H9 (cell line): ENCODE data around the gene SLC7A5. TPM values are rescaled to one million over a fixed set of nuclear protein-coding genes. Genes with fewer than 3 reads are reported as not detected.
"Not testable (repeated sequence)": the region's sequence is repeated elsewhere in the genome, so short reads cannot be mapped to it uniquely, and the experiment has no call there.

Experiments used
- DNase-seq: peaks from one replicate; pipeline ENCODE4 v3.0.0-alpha.2; 2017
- H2AFZ ChIP-seq: one replicate; pipeline ENCODE4 v1.6.1; 2013; ENCODE audit warnings: mild to moderate bottlenecking, low read length, control low read depth, moderate library complexity
- H2AK5ac ChIP-seq: 2 replicates; pipeline ENCODE4 v1.6.1; 2013; ENCODE audit warnings: low read length, control low read depth, mixed read lengths; ENCODE audit not compliant: insufficient read length
- H2BK120ac ChIP-seq: one replicate; pipeline ENCODE4 v1.6.1; 2013; ENCODE audit warnings: low read depth, mild to moderate bottlenecking, low read length, control low read depth, inconsistent platforms; ENCODE audit not compliant: poor library complexity, severe bottlenecking
- H2BK12ac ChIP-seq: 2 replicates; pipeline ENCODE4 v1.6.1; 2013; ENCODE audit warnings: low read length, control low read depth, mixed read lengths, low read depth; ENCODE audit not compliant: insufficient read length
- H2BK15ac ChIP-seq: 2 replicates; pipeline ENCODE4 v1.6.1; 2013; ENCODE audit warnings: low read depth, low read length, control low read depth
- H2BK20ac ChIP-seq: one replicate; pipeline ENCODE4 v1.6.1; 2013; ENCODE audit warnings: low read depth, mild to moderate bottlenecking, low read length, control low read depth, inconsistent platforms; ENCODE audit not compliant: poor library complexity, severe bottlenecking
- H2BK5ac ChIP-seq: 2 replicates; pipeline ENCODE4 v1.6.1; 2013; ENCODE audit warnings: low read length, control low read depth, mixed read lengths; ENCODE audit not compliant: insufficient read length
- H3K14ac ChIP-seq: 2 replicates; pipeline ENCODE4 v1.6.1; 2013; ENCODE audit warnings: low read length, control low read depth; ENCODE audit not compliant: insufficient read depth
- H3K18ac ChIP-seq: 2 replicates; pipeline ENCODE4 v1.6.1; 2013; ENCODE audit warnings: low read depth, mild to moderate bottlenecking, mixed read lengths, low read length, control low read depth; ENCODE audit not compliant: insufficient read length
- H3K23ac ChIP-seq: 2 replicates; pipeline ENCODE4 v1.6.1; 2013; ENCODE audit warnings: low read length, control low read depth, mixed read lengths, low read depth; ENCODE audit not compliant: insufficient read length
- H3K23me2 ChIP-seq: 2 replicates; pipeline ENCODE4 v1.6.1; 2013; ENCODE audit warnings: low read depth, mild to moderate bottlenecking, mixed read lengths, low read length, control low read depth; ENCODE audit not compliant: insufficient read length, poor library complexity, severe bottlenecking
- H3K27ac ChIP-seq: 2 replicates; pipeline ENCODE4 v1.5.1; 2013; ENCODE audit warnings: low read length, control low read depth, mixed read lengths, low read depth; ENCODE audit not compliant: insufficient read length
- H3K27me3 ChIP-seq: 2 replicates; pipeline ENCODE4 v1.6.1; 2013; ENCODE audit warnings: low read length, control low read depth, inconsistent platforms; ENCODE audit not compliant: insufficient read depth
- H3K4ac ChIP-seq: 2 replicates; pipeline ENCODE4 v1.6.1; 2013; ENCODE audit warnings: low read depth, mild to moderate bottlenecking, control low read depth, inconsistent platforms, low read length, moderate library complexity
- H3K4me1 ChIP-seq: 2 replicates; pipeline ENCODE4 v1.6.1; 2013; ENCODE audit warnings: low read length, control low read depth, inconsistent platforms; ENCODE audit not compliant: insufficient read depth
- H3K4me2 ChIP-seq: 2 replicates; pipeline ENCODE4 v1.6.1; 2013; ENCODE audit warnings: low read length, control low read depth, mixed read lengths; ENCODE audit not compliant: insufficient read length, insufficient read depth
- H3K56ac ChIP-seq: 2 replicates; pipeline ENCODE4 v1.6.1; 2013; ENCODE audit warnings: low read depth, mild to moderate bottlenecking, mixed read lengths, low read length, control low read depth; ENCODE audit not compliant: insufficient read length
- H3K79me1 ChIP-seq: 2 replicates; pipeline ENCODE4 v1.6.1; 2013; ENCODE audit warnings: low read depth, mild to moderate bottlenecking, moderate library complexity, low read length, control low read depth, inconsistent platforms; ENCODE audit not compliant: insufficient read depth, poor library complexity, severe bottlenecking
- H3K79me2 ChIP-seq: 2 replicates; pipeline ENCODE4 v1.6.1; 2013; ENCODE audit warnings: low read length, control low read depth, inconsistent platforms; ENCODE audit not compliant: insufficient read depth
- H3K9ac ChIP-seq: 2 replicates; pipeline ENCODE4 v1.6.1; 2013; ENCODE audit warnings: low read length, control low read depth, mixed read lengths; ENCODE audit not compliant: insufficient read length; ENCODE audit errors: extremely low read depth
- H3K9me3 ChIP-seq: one replicate; pipeline ENCODE4 v1.6.1; 2013; ENCODE audit warnings: low read depth, low read length, inconsistent platforms; ENCODE audit not compliant: control insufficient read depth
- H3T11ph ChIP-seq: one replicate; pipeline ENCODE4 v1.6.1; 2013; ENCODE audit warnings: mild to moderate bottlenecking, low read length, control low read depth, inconsistent platforms
- H4K20me1 ChIP-seq: one replicate; pipeline ENCODE4 v1.6.1; 2013; ENCODE audit not compliant: control insufficient read depth, insufficient read length, insufficient read depth
- H4K5ac ChIP-seq: 2 replicates; pipeline ENCODE4 v1.6.1; 2013; ENCODE audit warnings: low read depth, mild to moderate bottlenecking, mixed read lengths, low read length, control low read depth; ENCODE audit not compliant: insufficient read length
- H4K8ac ChIP-seq: replicated peaks from 2 replicates; pipeline ENCODE4 v1.6.1; 2013; ENCODE audit warnings: low read length, control low read depth, mixed read lengths, low read depth; ENCODE audit not compliant: insufficient read length
- H4K91ac ChIP-seq: 2 replicates; pipeline ENCODE4 v1.6.1; 2013; ENCODE audit warnings: low read depth, mild to moderate bottlenecking, moderate library complexity, mixed read lengths, low read length, control low read depth; ENCODE audit not compliant: insufficient read length
- H3K27ac Mint-ChIP-seq, 3 experiments: 2 replicates in 2 of 3; 3 replicates in 1 of 3; pipeline ENCODE4 v1.8.0; 2020 to 2021; ENCODE audit warnings: mixed read lengths in 3 of 3, mild to moderate bottlenecking in 1 of 3, moderate library complexity in 1 of 3
- H3K27me3 Mint-ChIP-seq: 2 replicates; pipeline ENCODE4 v1.8.0; 2021; ENCODE audit warnings: low read depth, mild to moderate bottlenecking, moderate library complexity, mixed read lengths
- H3K36me3 Mint-ChIP-seq, 3 experiments: 2 replicates in 2 of 3; 3 replicates in 1 of 3; pipeline ENCODE4 v1.8.0; 2020 to 2021; ENCODE audit warnings: low read depth in 3 of 3, mixed read lengths in 3 of 3; ENCODE audit not compliant: insufficient read depth in 1 of 3
- H3K4me1 Mint-ChIP-seq, 2 experiments: 2 replicates each; pipeline ENCODE4 v1.8.0; 2020; ENCODE audit warnings: mixed read lengths in 2 of 2
- H3K4me3 Mint-ChIP-seq, 2 experiments: 2 replicates in 1 of 2; 3 replicates in 1 of 2; pipeline ENCODE4 v1.8.0; 2020 to 2021; ENCODE audit warnings: mild to moderate bottlenecking in 2 of 2, mixed read lengths in 2 of 2, moderate library complexity in 1 of 2
- H3K9me3 Mint-ChIP-seq, 2 experiments: 2 replicates in 1 of 2; 3 replicates in 1 of 2; pipeline ENCODE4 v1.8.0; 2020; ENCODE audit warnings: mild to moderate bottlenecking in 2 of 2, mixed read lengths in 2 of 2, moderate library complexity in 1 of 2
- CTCF ChIP-seq: fragments of 200-600 bp; sonication (generic); conservative IDR thresholded peaks from 3 replicates; pipeline ENCODE4 v1.8.0; 2021; ENCODE audit warnings: antibody characterized with exemption, mild to moderate bottlenecking
- WGBS: extraction: QIAGEN DNeasy Blood & Tissue Kit; methylation state at CpG from one replicate; pipeline ENCODE4 v1.1.7; 2013; ENCODE audit warnings: missing lambda C conversion rate, low lambda C conversion rate, mixed read lengths; ENCODE audit not compliant: insufficient read length; ENCODE audit errors: extremely low coverage; 5-methylcytosine and 5-hydroxymethylcytosine counted together
- total RNA-seq: library from RNA; stranded (reverse); gene quantifications from 2 replicates; pipeline ENCODE4 v1.2.1, GENCODE V29; 2021

The SLC7A5 gene
- total RNA-seq, 1 experiment from 2014 or later, result 217 TPM

GRCh38 chr16:87909203-87909935 lies 40.1 kb upstream of the SLC7A5 start:
- not testable (repeated sequence) for H3K56ac ChIP-seq, H3K4me1 ChIP-seq, H3K4ac ChIP-seq, H2BK20ac ChIP-seq, H3K18ac ChIP-seq, H2BK5ac ChIP-seq, H3K23me2 ChIP-seq, H3K4me2 ChIP-seq, H4K20me1 ChIP-seq, H4K5ac ChIP-seq, H3T11ph ChIP-seq, H3K27me3 ChIP-seq, H4K91ac ChIP-seq, H3K9me3 Mint-ChIP-seq, H2BK12ac ChIP-seq, H3K14ac ChIP-seq, H3K79me1 ChIP-seq, H3K23ac ChIP-seq, H2BK15ac ChIP-seq, H3K36me3 Mint-ChIP-seq, H2AK5ac ChIP-seq, H3K9ac ChIP-seq, H3K9me3 ChIP-seq, H4K8ac ChIP-seq, H2BK120ac ChIP-seq, H2AFZ ChIP-seq, H3K79me2 ChIP-seq, H3K27ac ChIP-seq
- TF ChIP-seq CTCF, result peak; percentile 97
- H3K4me3 Mint-ChIP-seq, result peak overlapping the region in 1 of 2 experiments; percentile 24; a peak in 1 of 5 replicates
- peak overlapping the region in 1 of 3 experiments; percentile 72; a peak in 1 of 7 replicates for H3K27ac Mint-ChIP-seq
- peak; percentile 87 for DNase-seq
- peaks cover 34% of the 10 kb centered on the region for H3K27me3 Mint-ChIP-seq
- no CpG with 5 or more reads among the region's 36 CpGs for WGBS
- H3K4me1 Mint-ChIP-seq, result peaks cover 6 to 12% of the 10 kb centered on the region in 2 experiments

GRCh38 chr16:87908101-87908500 lies 38.8 kb upstream of the SLC7A5 start:
- not testable (repeated sequence) for H4K8ac ChIP-seq, H3T11ph ChIP-seq, H2BK5ac ChIP-seq, H3K79me2 ChIP-seq, H3K14ac ChIP-seq, H3K4me2 ChIP-seq, DNase-seq, H3K27me3 ChIP-seq, H2BK20ac ChIP-seq, H3K4ac ChIP-seq, H3K18ac ChIP-seq, H3K23me2 ChIP-seq, H4K20me1 ChIP-seq, H3K23ac ChIP-seq, H3K4me1 ChIP-seq, H3K79me1 ChIP-seq, H3K4me3 Mint-ChIP-seq, H3K9me3 Mint-ChIP-seq, H2AFZ ChIP-seq, H3K36me3 Mint-ChIP-seq, H3K9me3 ChIP-seq, H4K91ac ChIP-seq, H3K9ac ChIP-seq, H2BK15ac ChIP-seq, H2AK5ac ChIP-seq, H2BK12ac ChIP-seq, H2BK120ac ChIP-seq, H3K27ac ChIP-seq, H3K56ac ChIP-seq, H4K5ac ChIP-seq, H3K27ac Mint-ChIP-seq
- no CpG with 5 or more reads among the region's 11 CpGs for WGBS
- peaks cover 6 to 12% of the 10 kb centered on the region in 2 experiments for H3K4me1 Mint-ChIP-seq
- H3K27me3 Mint-ChIP-seq, result peaks cover 33% of the 10 kb centered on the region
